H1 (cell line): ENCODE results near the gene CEP192. TPM values are rescaled to one million over a fixed set of nuclear protein-coding genes. Genes with fewer than 3 reads are reported as not detected.

Experiments
- GABPA ChIP-seq: IDR thresholded peaks from 2 replicates; pipeline ENCODE4 v1.6.1; 2011; ENCODE audit warnings: mild to moderate bottlenecking, low read length, moderate library complexity, borderline replicate concordance; ENCODE audit not compliant: insufficient read depth
- RBBP5 ChIP-seq: IDR thresholded peaks from 2 replicates; pipeline ENCODE4 v1.7.1; 2012; ENCODE audit warnings: low read depth, mild to moderate bottlenecking, inconsistent platforms, low read length, moderate library complexity, borderline replicate concordance
- SAP30 ChIP-seq: fragments of 300-600 bp; sonication (generic); IDR thresholded peaks from 2 replicates; pipeline ENCODE4 v1.7.1; 2012; ENCODE audit warnings: low read length, moderate library complexity, mild to moderate bottlenecking, inconsistent platforms; ENCODE audit not compliant: insufficient read depth, insufficient replicate concordance
- polyA plus RNA-seq, 7 experiments: library from polyadenylated mRNA; depleted of rRNA in 3 of 7; stranded (reverse) in 5 of 7; unstranded in 2 of 7; fragments of >200 nt in 5 of 7; fragments of 200-250 nt in 2 of 7; gene quantifications; 1 replicate in 5 of 7; 2 replicates in 1 of 7; 4 replicates in 1 of 7; pipeline versions ENCODE4 v1.2.1 to v1.2.3, GENCODE V29; 2011 to 2013; ENCODE audit warnings: missing spikeins in 2 of 7, mixed read lengths in 2 of 7
- total RNA-seq: library from RNA; stranded (reverse); fragmentation: NEBNext Ultra II Directional; extraction: Animal tissue kit (Norgen Biotek cat#: 25700); gene quantifications from 2 replicates; pipeline ENCODE4 v1.2.1, GENCODE V29; 2021

CEP192 gene
- total and polyA plus RNA-seq, 2 of the 8 experiments (the other 6 are each of a cell fraction or from before 2014, with no cell fraction given) = 13.4 to 23.1 TPM

GRCh38 chr18:13110559-13110958, 119.4 kb downstream of the CEP192 start (continued):
- TF ChIP-seq GABPA = no peak
- no peak for TF ChIP-seq SAP30
- TF ChIP-seq RBBP5 = no peak
